Ishikawa (cell line): ENCODE results near the gene WSB2.

Experiments
- CEBPB ChIP-seq: IDR thresholded peaks from 2 replicates; pipeline ENCODE4 v1.6.1; 2012
- CREB1 ChIP-seq: IDR thresholded peaks from 2 replicates; pipeline ENCODE4 v1.6.1; 2012; ENCODE audit warnings: low read depth
- EGR1 ChIP-seq: IDR thresholded peaks from 2 replicates; pipeline ENCODE4 v1.6.1; 2012
- EP300 ChIP-seq: IDR thresholded peaks from 2 replicates; pipeline ENCODE4 v1.6.1; 2012; ENCODE audit warnings: borderline replicate concordance
- FOXM1 ChIP-seq: IDR thresholded peaks from 2 replicates; pipeline ENCODE4 v1.6.1; 2012; ENCODE audit warnings: low read depth, borderline replicate concordance
- NFIC ChIP-seq: IDR thresholded peaks from 2 replicates; pipeline ENCODE4 v1.6.1; 2012
- RAD21 ChIP-seq: IDR thresholded peaks from 2 replicates; pipeline ENCODE4 v1.6.1; 2012; ENCODE audit warnings: low read depth
- TAF1 ChIP-seq: IDR thresholded peaks from 2 replicates; pipeline ENCODE4 v1.6.1; 2012; ENCODE audit warnings: low read depth, mild to moderate bottlenecking
- TCF12 ChIP-seq: IDR thresholded peaks from 2 replicates; pipeline ENCODE4 v1.6.1; 2012; ENCODE audit warnings: low read depth
- TEAD4 ChIP-seq: IDR thresholded peaks from 2 replicates; pipeline ENCODE4 v1.6.1; 2012
- YY1 ChIP-seq: IDR thresholded peaks from 2 replicates; pipeline ENCODE4 v1.6.1; 2012; ENCODE audit warnings: low read depth
- ZBTB7A ChIP-seq: IDR thresholded peaks from 2 replicates; pipeline ENCODE4 v1.6.1; 2012; ENCODE audit warnings: low read depth
- TF ChIP-seq, protein P1 (sequence below): IDR thresholded peaks from 2 replicates; pipeline ENCODE4 v1.6.1; 2012; ENCODE audit warnings: low read depth, mild to moderate bottlenecking
- TF ChIP-seq, protein P2 (sequence below): IDR thresholded peaks from 2 replicates; pipeline ENCODE4 v1.6.1; 2012
- TF ChIP-seq, protein P3 (sequence below): IDR thresholded peaks from 2 replicates; pipeline ENCODE4 v1.6.1; 2012

WSB2 gene

DNA sequence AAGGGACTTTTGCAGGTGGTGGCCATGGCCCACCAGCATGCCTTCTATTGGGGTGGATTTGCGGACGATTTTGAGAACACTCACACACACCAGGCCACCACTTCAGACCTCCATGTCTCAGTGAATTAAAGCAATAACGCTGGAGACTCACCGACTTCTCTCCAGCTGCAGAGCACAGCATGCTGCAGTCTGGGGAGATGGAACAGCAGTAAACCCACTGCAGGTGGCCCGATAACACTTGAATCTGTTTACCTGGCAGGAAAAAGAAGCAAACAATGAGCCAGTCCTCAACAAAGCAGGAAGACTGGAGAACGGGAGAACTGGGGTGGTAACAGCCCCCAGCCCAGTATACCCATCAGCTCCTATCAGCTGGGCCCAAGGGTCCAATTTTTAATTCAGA is 22.8 kb downstream of the WSB2 start:
- TF ChIP-seq YY1: no peak
- no peak for TF ChIP-seq NFIC
- no peak for TF ChIP-seq TAF1
- no peak for TF ChIP-seq EGR1
- TF ChIP-seq, protein P1, sequence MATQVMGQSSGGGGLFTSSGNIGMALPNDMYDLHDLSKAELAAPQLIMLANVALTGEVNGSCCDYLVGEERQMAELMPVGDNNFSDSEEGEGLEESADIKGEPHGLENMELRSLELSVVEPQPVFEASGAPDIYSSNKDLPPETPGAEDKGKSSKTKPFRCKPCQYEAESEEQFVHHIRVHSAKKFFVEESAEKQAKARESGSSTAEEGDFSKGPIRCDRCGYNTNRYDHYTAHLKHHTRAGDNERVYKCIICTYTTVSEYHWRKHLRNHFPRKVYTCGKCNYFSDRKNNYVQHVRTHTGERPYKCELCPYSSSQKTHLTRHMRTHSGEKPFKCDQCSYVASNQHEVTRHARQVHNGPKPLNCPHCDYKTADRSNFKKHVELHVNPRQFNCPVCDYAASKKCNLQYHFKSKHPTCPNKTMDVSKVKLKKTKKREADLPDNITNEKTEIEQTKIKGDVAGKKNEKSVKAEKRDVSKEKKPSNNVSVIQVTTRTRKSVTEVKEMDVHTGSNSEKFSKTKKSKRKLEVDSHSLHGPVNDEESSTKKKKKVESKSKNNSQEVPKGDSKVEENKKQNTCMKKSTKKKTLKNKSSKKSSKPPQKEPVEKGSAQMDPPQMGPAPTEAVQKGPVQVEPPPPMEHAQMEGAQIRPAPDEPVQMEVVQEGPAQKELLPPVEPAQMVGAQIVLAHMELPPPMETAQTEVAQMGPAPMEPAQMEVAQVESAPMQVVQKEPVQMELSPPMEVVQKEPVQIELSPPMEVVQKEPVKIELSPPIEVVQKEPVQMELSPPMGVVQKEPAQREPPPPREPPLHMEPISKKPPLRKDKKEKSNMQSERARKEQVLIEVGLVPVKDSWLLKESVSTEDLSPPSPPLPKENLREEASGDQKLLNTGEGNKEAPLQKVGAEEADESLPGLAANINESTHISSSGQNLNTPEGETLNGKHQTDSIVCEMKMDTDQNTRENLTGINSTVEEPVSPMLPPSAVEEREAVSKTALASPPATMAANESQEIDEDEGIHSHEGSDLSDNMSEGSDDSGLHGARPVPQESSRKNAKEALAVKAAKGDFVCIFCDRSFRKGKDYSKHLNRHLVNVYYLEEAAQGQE: no peak
- no peak for TF ChIP-seq FOXM1
- TF ChIP-seq, protein P2, sequence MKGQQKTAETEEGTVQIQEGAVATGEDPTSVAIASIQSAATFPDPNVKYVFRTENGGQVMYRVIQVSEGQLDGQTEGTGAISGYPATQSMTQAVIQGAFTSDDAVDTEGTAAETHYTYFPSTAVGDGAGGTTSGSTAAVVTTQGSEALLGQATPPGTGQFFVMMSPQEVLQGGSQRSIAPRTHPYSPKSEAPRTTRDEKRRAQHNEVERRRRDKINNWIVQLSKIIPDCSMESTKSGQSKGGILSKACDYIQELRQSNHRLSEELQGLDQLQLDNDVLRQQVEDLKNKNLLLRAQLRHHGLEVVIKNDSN: no peak
- no peak for TF ChIP-seq EP300
- no peak for TF ChIP-seq CEBPB
- TF ChIP-seq RAD21: no peak
- TF ChIP-seq TCF12: no peak
- TF ChIP-seq, protein P3, sequence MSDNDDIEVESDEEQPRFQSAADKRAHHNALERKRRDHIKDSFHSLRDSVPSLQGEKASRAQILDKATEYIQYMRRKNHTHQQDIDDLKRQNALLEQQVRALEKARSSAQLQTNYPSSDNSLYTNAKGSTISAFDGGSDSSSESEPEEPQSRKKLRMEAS: no peak
- TF ChIP-seq ZBTB7A: no peak
- TF ChIP-seq CREB1: no peak
- TF ChIP-seq TEAD4: no peak

DNA sequence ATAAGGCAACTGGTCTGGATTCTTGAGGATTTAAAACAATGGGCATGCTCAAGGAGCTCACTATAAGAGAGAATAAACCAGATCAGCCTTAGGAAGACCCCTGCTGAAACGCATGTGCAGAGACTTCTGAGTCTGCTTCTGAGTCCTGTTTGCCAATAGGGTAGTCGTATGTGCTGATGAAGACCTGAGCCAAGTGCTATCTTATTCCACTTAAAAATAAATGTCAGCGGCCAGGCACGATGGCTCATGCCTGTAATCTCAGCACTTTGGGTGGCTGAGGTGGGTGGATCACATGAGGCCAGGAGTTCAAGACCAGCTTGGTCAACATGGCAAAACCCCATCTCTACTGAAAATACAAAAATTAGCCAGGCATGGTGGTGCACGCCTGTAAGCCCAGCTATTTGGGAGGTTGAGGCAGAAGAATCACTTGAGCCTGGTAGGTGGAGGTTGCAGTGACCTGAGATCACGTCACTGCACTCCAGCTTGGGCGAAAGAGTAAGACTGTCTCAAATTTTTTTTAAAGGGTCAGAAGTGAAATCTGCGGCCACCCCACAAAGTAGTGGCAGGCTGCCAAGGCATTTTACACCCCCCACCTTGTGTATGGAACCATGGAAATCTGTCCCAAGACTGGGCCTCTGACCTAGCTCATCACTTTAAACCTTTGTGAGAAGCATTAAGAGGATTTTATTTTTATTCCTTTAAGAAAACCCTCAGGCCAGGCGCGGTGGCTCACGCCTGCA is 24.1 kb downstream of the WSB2 start:
- TF ChIP-seq ZBTB7A (no peak), TAF1 (no peak), FOXM1 (no peak), CREB1 (no peak), YY1 (no peak), CEBPB (no peak), NFIC (no peak), TEAD4 (no peak), EP300 (no peak), RAD21 (no peak), TCF12 (no peak), EGR1 (no peak)
- TF ChIP-seq, protein P3: no peak
- TF ChIP-seq, protein P1: no peak
- TF ChIP-seq, protein P2: no peak

DNA sequence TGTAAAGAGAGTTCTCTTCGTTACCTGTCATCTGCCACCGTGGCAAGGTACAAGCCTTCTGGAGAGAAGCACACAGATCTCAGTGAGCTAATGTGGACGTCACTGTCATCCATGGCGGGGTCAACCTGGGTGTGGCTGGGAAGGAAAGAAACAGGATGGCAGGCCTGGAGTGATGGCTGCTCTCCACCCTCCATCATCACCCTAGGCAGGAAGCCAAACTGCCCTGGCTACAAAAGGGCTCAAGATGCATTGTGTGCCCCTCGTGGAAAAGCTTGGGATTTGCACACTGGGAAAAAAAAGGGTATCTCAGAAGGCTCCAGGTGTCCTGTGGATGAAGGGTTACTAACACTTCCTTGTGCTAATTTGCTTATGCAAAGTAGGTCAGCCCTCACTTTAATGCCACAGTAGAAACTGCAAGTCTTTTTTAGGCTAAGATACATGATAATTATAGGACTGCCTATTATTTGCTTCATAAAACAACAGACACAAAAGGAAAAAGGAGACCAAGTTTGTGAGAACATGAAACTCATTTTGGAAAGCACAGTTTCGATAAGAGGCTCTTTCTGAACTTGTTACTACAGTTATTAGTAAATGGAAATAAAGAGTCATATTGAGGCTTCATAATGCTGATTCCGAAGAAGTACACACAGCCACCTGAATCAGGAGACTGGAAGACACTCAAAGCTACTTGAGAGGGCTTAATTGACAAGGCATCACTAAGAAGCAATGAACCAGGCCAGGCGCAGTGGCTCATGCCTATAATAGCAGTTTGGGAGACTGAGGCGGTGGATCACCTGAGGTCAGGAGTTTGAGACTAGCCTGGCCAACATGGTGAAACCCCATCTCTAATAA is 25.6 kb downstream of the WSB2 start:
- TF ChIP-seq TEAD4 (no peak), YY1 (no peak), CREB1 (no peak), RAD21 (no peak), NFIC (no peak), TAF1 (no peak), EGR1 (no peak), TCF12 (no peak), CEBPB (no peak)
- TF ChIP-seq, protein P3: no peak

DNA sequence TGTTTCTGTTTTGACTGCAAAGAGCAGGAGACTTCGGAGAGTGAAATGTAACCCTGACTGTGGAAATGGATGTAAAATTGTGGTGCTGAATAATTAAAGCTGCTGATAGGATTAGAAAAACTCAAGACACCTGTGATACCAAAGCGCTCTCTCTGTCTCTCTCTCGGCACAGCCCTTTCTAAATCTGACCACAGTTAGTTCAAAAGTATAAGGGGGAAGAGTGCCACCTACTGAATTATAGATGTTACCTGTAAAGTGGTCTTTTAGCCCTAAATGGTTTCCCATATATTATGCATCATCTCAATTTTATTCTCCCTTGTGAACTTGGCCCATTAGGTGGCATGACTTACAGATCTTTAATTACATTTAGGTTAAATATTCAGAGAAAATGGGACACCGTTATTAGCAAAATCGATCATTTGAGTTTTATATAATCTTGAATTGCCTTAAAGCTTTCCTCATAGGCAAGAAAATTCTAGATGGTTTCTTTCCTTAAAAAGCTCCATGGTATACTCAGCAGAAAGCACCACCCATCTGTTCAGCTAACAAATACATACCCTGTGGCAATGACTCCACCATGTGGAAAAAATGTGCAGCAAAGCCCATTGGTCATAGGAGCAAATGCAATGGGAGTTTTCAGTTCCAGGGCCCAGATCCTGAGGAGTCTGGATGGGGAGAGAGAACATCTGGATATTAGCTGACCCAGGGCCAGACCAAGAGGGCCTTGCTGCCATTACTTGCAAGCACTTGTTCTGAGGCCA is 26.4 kb downstream of the WSB2 start:
- TF ChIP-seq, protein P3: no peak
- TF ChIP-seq, protein P1: no peak
- TF ChIP-seq RAD21 (peak; percentile 43), TEAD4 (peak; percentile 87), TCF12 (no peak)
